Activated CD4-positive, CD25-positive, alpha-beta regulatory T cell treated with anti-CD3 and anti-CD28 coated beads, Interleukin-2, amount 50 U/mL, for 24 hours (primary cell): ENCODE measurements around the gene N4BP2.
A peak's percentile ranks its signal among the peaks of the same experiment; 100 is the strongest.

ENCODE experiments used
- ATAC-seq, 2 donors: fragments of 150-1000 bp; cut with Tn5 transposase; one replicate each; pipeline ENCODE4 v1.10.0; 2021; ENCODE audit warnings: mild to moderate bottlenecking in 1 of 2, moderate library complexity in 1 of 2

N4BP2 gene

DNA sequence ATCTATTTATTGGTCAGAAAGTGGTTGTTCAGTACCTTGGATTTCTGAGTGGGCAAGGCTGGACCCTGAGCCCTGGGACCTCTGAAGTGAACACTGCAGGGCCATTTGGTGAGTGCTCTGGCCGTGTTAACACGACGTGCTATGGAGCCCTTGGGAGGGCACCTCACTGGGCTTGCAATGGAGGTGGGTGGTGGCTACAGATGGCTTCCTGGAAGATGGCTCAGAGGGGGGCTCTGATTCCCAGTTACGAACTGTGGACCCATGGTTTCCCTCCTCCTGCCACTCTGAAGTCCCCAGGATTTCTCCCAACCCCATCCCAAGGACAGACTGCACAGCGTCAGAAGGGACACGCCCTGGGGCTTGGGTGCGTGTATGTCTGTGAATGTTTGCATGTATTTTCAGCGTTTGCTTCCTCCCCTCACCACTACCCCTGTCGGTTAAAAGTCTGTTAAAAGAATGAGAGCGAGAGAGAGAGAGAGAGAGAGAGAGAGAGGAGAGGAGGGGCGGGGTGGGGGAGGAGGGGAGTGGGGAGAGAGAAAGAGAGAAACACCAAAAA is 136.4 kb downstream of the N4BP2 start:
- ATAC-seq = no peak

DNA sequence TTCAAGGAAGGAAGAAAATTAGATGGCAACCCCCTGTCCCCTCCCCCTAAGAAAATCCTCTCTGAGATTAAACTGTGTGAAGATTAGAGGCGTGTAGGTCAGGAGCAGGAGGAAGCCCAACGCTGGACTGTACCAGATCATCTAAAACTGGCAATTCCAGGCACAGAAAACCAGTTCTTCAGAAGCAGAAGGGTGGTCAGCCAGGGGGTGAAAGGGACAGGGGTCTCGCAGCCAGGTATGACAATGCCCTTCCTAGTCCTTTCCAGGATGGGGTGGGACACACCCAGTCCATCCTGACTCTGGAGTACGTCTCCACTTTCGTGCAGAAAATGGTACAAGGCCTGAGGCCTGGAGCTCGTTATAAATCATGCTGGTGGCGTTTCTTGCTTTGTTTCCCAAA is 136.9 kb downstream of the N4BP2 start:
- no peak for ATAC-seq

GRCh38 chr4:40194602-40195161 is 138.0 kb downstream of the N4BP2 start:
- ATAC-seq = peak; percentile 20 to 25

DNA sequence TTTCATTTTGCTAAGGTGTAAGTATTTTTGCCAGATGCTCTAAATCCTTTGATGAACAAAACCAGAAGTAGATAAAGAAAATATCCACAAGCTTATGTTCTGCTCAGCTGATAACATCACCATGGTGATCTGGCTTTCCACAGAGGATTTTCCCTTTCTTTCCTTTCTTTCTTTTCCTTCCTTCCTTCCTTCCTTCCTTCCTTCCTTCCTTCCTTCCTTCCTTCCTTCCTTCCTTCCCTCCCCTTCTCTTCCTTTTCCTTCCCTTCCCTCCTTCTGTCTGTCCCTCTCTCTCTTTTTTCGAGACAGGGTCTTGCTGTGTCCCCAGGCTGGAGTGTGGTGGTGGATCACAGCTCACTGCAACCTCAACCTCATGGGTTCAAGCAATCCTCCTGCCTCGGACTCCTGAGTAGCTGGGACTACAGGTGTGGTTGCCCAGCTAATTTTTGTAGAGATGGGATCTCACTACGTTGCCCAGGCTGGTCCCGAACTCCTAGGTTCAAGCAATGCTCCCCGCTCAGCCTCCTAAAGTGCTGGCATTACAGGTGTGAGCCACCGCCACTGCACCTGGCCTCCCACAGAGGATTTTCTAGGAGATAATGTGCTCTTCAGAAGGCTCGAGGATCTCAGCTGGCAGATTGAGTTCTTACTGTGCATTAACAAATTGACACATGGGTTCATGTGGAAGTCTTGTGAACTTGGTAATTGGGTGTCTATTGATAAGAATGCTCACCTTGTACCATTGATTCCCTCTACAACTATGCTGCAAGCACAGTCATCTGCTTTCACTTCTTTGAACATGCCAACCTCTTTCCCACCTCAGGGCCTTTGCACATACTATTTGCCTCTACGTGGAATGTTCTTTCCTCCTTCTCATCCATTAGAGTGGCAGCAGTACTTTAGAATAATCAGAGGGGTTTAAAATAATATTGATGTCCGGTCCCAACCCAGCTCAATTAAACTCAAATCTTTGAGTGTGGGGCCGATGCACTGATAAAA is 138.8 kb downstream of the N4BP2 start:
- no peak for ATAC-seq

- ATAC-seq = no peak
Measured at GRCh38 chr4:40196272-40196671, 139.6 kb downstream of the N4BP2 start.

DNA sequence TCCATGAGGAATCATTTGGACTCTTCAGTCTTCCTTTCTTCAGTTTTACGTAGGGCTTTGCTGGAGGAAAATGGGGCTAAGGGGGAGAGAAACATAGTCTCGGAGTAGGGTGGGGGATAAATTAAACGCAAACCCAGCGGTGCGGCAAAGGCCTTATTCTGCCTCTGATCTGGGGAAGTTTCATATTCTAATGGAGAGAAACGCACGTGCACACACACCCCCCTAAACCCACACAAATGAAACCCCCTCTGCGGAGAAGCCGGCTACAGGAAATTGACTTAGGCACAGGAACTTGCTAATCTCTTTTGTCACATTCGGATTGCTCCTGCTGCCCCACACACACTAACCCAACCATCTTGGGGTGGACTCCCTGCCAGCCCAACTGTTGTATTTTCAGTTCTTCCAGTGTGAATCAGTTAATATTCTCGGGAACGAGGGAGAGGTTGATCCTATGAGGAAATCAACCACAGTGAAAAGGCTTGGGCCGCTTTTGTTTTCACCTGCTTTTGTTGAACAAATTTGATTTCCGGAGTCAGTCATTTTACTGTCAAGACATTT is 140.2 kb downstream of the N4BP2 start, which contains the start of gene RHOH:
Gene RHOH (plus strand): TSS at position 308 of the 558 bp plus-strand sequence. CDS start 46,356 bp downstream, outside the sequence.
- peak; percentile 14 to 23 for ATAC-seq

DNA sequence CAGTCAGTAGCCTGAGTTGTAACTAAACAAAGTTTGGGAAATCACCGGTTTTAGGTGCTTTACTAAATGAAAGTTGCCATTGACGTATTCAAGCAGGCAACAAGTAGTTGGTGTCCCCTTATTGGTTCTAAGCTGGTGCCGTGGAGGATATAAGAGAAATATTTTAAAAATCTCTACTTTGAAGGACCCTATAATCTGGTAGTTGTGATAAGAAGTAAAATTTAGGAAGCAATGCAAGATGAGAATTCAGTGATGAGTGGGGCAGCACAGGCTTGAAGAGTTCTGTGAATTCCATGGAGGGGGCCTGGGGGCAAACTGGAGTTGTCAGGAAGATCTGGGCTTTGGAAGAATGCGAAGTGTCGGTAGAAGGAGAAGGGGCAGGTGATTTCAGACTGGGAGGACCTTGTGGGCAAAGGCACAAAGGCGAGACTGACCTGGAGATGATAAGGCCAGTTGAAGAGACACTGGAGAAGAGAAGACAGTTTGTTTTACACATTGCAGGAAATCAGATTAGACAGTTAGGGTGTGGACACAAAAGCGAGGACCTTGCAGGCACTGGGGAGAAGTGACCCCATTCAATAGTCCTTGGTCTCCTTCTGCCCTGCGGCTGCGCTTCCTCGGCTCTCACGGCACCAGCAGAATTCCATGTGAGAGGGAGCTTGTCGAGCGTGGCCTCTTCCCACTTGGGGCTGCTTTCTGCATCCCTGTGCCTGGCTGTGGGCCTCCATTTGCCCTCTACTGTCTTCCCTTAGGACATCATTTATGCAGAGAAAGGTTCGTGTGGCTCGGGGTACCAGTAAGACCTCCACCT is 141.4 kb downstream of the N4BP2 start:
- peak; percentile 25 to 28 for ATAC-seq

- no peak for ATAC-seq
Measured at GRCh38 chr4:40199179-40199670, 142.6 kb downstream of the N4BP2 start.

GRCh38 chr4:40199999-40200874 is 143.6 kb downstream of the N4BP2 start:
- ATAC-seq = peak; percentile 50 to 54

GRCh38 chr4:40200875-40201801 is 144.5 kb downstream of the N4BP2 start:
- peak; percentile 47 to 48 for ATAC-seq

GRCh38 chr4:40201898-40202297 is 145.2 kb downstream of the N4BP2 start:
- no peak for ATAC-seq

DNA sequence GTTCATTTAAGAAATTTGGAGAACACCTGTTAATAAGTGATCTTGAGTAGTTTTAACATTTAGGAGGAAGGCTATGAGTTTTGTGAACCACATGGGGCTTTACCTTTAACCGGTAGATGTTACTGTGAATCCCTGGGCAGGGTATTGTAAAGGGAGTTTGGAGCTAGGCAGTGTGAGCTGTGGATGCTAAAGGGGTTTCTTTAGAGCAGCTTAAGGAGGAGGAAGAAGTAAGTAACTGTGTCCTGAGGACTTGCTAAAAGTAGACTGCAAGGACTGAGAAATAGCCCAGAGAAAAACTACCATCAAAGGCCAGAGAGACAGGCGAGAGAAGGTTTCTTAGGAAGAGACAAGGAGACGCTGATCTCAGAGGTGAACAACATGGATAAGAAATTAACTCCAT is 145.8 kb downstream of the N4BP2 start:
- no peak for ATAC-seq

- ATAC-seq = no peak
Measured at GRCh38 chr4:40204507-40205258, 148.0 kb downstream of the N4BP2 start.

DNA sequence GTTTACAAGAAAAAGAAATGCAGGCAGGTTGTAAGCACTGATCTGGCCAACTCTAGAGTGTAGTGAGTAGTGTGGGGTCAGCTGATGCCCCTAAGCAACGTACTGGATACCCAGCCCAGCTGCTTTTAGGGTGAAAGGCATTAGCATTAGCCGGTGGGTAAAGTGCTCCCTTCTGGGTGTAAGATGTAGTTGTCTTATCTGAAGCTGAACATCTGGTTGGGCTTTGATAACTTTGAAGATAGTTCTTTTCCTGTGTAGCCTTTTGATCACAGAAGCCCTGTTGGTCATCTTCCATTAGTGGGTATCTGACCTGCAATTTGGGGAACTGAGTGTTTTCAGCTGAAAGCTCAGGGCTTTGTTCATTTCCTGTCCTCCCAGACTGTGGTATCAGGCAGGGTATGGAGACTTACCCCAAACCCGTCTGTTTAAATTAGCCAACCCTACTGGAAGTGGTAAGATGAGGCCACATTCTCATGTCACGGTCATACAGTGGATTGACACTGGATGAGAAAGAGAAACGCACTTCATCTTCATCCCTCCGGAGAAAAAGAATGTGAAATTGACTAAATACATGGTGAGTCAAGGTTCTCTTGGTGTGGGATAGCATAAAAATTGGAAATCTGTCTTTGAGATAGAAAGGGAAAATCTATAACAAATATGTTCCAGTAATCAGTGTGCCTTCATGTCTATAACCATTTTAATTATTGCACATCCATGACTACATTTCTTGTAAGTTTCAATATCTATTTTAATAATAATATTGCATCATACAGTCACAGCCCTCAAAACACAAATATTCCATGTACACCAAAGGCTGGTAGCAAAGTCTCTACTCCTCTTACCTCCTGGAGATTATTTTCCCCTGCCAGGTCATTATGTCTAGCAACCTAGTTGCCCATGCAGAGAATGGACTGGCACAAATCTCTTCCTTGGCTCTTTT is 148.9 kb downstream of the N4BP2 start:
- peak; percentile 47 to 50 for ATAC-seq

- ATAC-seq = no peak
Measured at GRCh38 chr4:40206426-40206825, 149.8 kb downstream of the N4BP2 start.
